ENCODE measurements around the gene SKP1. TPM values are rescaled to one million over a fixed set of nuclear protein-coding genes. Genes with fewer than 3 reads are reported as not detected.

Gene SKP1
- total RNA-seq, 1 experiment from 2014 or later, result 415 TPM

DNA sequence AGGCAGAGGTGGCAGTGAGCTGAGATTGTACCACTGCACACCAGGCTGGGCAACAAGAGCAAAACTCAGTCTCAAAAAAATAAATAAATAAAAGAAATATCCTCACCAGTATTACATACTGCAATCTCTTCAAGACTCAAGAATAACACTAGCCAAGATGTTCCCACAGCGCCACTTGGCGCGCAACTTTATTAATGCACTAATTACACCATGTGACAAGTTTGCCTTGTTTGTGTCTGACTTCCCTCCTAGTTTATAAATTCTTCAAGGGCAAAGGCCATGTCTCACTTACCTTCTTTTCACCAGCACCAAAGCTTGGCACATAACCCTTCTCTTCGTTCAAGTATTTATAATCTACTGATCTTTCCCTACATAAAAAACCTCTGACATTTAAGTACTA lies 4.8 kb downstream of the SKP1 start:
- TF ChIP-seq, protein P1, sequence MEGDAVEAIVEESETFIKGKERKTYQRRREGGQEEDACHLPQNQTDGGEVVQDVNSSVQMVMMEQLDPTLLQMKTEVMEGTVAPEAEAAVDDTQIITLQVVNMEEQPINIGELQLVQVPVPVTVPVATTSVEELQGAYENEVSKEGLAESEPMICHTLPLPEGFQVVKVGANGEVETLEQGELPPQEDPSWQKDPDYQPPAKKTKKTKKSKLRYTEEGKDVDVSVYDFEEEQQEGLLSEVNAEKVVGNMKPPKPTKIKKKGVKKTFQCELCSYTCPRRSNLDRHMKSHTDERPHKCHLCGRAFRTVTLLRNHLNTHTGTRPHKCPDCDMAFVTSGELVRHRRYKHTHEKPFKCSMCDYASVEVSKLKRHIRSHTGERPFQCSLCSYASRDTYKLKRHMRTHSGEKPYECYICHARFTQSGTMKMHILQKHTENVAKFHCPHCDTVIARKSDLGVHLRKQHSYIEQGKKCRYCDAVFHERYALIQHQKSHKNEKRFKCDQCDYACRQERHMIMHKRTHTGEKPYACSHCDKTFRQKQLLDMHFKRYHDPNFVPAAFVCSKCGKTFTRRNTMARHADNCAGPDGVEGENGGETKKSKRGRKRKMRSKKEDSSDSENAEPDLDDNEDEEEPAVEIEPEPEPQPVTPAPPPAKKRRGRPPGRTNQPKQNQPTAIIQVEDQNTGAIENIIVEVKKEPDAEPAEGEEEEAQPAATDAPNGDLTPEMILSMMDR (IDR thresholded peaks at IDR 0.05; ENCODE audit: unreplicated experiment), result no peak
- H3K4me1 Mint-ChIP-seq (ENCODE audit: insufficient read depth, unreplicated experiment), result peaks cover 33% of the 10 kb centered on the region
- H3K36me3 Mint-ChIP-seq (ENCODE audit: insufficient read depth, unreplicated experiment), result peaks cover 88% of the 10 kb centered on the region
- no peaks in the 10 kb centered on the region for H3K27me3 Mint-ChIP-seq (ENCODE audit: insufficient read depth, unreplicated experiment)
- POLR2A ChIA-PET, result interaction anchor here (0.6 to 8.9 kb wide), 4 partner anchors 10 to 51 kb away, joined by 3 to 309 read pairs (median 4); partner anchors contain the start of gene PPP2CA
- BruUV-seq (replicated peaks), result no TSS peak
- CTCF ChIA-PET, result interaction anchor here (0.6 to 2.3 kb wide), 5 partner anchors 12 to 1470 kb away, joined by 3 to 12 read pairs (median 4); no protein-coding TSS in a partner anchor
- H3K9me3 Mint-ChIP-seq (ENCODE audit: unreplicated experiment), result no peaks in the 10 kb centered on the region
- DNase-seq (ENCODE audit: unreplicated experiment), result no peak
- intact Hi-C loops (cut with micrococcal nuclease), result no loop called here
- peak overlapping the region; percentile 69 for H3K27ac Mint-ChIP-seq (ENCODE audit: low read depth, unreplicated experiment)
- no peak overlapping the region for H3K4me3 Mint-ChIP-seq (ENCODE audit: unreplicated experiment)

DNA sequence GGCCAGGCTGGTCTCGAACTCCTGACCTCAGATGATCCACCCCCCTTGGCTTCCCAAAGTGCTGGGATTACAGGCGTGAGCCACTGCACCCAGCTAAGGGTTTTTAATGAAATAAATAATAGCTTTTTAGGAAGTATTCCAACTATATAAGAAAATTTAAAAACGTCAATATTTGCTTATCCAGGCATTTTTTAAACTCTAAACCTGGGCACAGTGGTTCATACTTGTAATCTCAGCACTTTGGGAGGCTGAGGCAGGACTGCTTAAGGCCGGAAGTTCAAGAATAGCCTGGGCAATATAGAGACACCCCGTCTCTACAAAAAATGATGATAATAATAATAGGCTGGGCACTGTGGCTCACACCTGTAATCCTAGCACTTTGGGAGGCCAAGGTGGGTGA lies 14.2 kb downstream of the SKP1 start:
- no TSS peak for BruUV-seq (replicated peaks)

GRCh38 chr5:134161513-134162395 lies 15.0 kb downstream of the SKP1 start:
- Mint-ChIP-seq H3K27ac (ENCODE audit: low read depth, unreplicated experiment) (no peak overlapping the region), H3K4me3 (ENCODE audit: unreplicated experiment) (no peak overlapping the region), H3K4me1 (ENCODE audit: insufficient read depth, unreplicated experiment) (peaks cover 11% of the 10 kb centered on the region), H3K36me3 (ENCODE audit: insufficient read depth, unreplicated experiment) (peaks cover 99% of the 10 kb centered on the region), H3K27me3 (ENCODE audit: insufficient read depth, unreplicated experiment) (no peaks in the 10 kb centered on the region), H3K9me3 (ENCODE audit: unreplicated experiment) (peaks cover 7% of the 10 kb centered on the region)
- ChIA-PET POLR2A (interaction anchor here (0.6 to 8.1 kb wide), 10 partner anchors 8 to 612 kb away, joined by 3 to 65 read pairs (median 3); partner anchors contain the start of genes SEC24A and SKP1), CTCF (interaction anchor here (0.6 to 3.3 kb wide), 6 partner anchors 8 to 122 kb away, joined by 3 to 21 read pairs (median 10); no protein-coding TSS in a partner anchor)
- DNase-seq (ENCODE audit: unreplicated experiment), result no peak
- BruUV-seq (replicated peaks), result no TSS peak
- TF ChIP-seq, protein P1 (IDR thresholded peaks at IDR 0.05; ENCODE audit: unreplicated experiment), result no peak
- intact Hi-C loops (cut with micrococcal nuclease), result no loop called here

More for the DNA sequence above, 14.2 kb downstream of the SKP1 start:
- no peak overlapping the region for H3K4me3 Mint-ChIP-seq (ENCODE audit: unreplicated experiment)
- TF ChIP-seq, protein P1 (IDR thresholded peaks at IDR 0.05; ENCODE audit: unreplicated experiment), result no peak
- H3K9me3 Mint-ChIP-seq (ENCODE audit: unreplicated experiment), result peaks cover 7% of the 10 kb centered on the region
- POLR2A ChIA-PET, result interaction anchor here (0.6 to 8.1 kb wide), 6 partner anchors 10 to 611 kb away, joined by 3 to 65 read pairs (median 3); partner anchors contain the start of genes SEC24A and SKP1
- intact Hi-C loops (cut with micrococcal nuclease), result no loop called here
- peaks cover 100% of the 10 kb centered on the region for H3K36me3 Mint-ChIP-seq (ENCODE audit: insufficient read depth, unreplicated experiment)
- CTCF ChIA-PET, result interaction anchor here (0.5 to 3.3 kb wide), 6 partner anchors 16 to 127 kb away, joined by 3 to 21 read pairs (median 9); no protein-coding TSS in a partner anchor
- DNase-seq (ENCODE audit: unreplicated experiment), result no peak
- H3K4me1 Mint-ChIP-seq (ENCODE audit: insufficient read depth, unreplicated experiment), result peaks cover 11% of the 10 kb centered on the region
- H3K27ac Mint-ChIP-seq (ENCODE audit: low read depth, unreplicated experiment), result no peak overlapping the region
- H3K27me3 Mint-ChIP-seq (ENCODE audit: insufficient read depth, unreplicated experiment), result no peaks in the 10 kb centered on the region

DNA sequence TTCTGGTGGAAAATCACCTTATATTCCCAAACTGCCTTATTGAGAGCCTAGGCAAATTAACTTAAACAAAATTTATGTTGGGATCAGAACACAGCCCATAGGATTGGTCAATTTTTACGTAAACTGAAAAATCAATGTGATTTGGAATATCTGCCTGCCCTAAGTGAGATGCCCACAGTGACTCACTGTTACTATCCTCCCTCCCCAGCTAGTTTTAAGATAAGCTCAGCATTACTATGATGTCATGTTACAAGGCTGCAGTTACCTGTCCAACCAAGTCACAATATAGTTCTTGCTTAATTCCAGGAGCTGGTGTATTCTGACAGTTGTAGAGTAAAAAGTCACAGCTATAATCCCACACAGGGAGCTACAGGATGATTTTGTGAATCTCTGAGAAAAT lies 23.1 kb downstream of the SKP1 start:
- TF ChIP-seq, protein P1 (IDR thresholded peaks at IDR 0.05; ENCODE audit: unreplicated experiment), result no peak
- Mint-ChIP-seq H3K36me3 (ENCODE audit: insufficient read depth, unreplicated experiment) (peaks cover 96% of the 10 kb centered on the region), H3K27ac (ENCODE audit: low read depth, unreplicated experiment) (peak overlapping the region; percentile 13), H3K4me3 (ENCODE audit: unreplicated experiment) (no peak overlapping the region), H3K27me3 (ENCODE audit: insufficient read depth, unreplicated experiment) (no peaks in the 10 kb centered on the region), H3K9me3 (ENCODE audit: unreplicated experiment) (no peaks in the 10 kb centered on the region), H3K4me1 (ENCODE audit: insufficient read depth, unreplicated experiment) (peaks cover 26% of the 10 kb centered on the region)
- no peak for DNase-seq (ENCODE audit: unreplicated experiment)
- POLR2A ChIA-PET, result interaction anchor here (0.7 to 6.2 kb wide), 10 partner anchors 11 to 129 kb away, joined by 3 to 55 read pairs (median 6); partner anchors contain the start of gene SKP1
- BruUV-seq (replicated peaks), result no TSS peak
- CTCF ChIA-PET, result interaction anchor here (0.6 to 6.8 kb wide), 8 partner anchors 13 to 555 kb away, joined by 3 to 102 read pairs (median 3); no protein-coding TSS in a partner anchor
- intact Hi-C loops (cut with micrococcal nuclease), result no loop called here
